ENCODE results near the gene FNIP1.

DNA sequence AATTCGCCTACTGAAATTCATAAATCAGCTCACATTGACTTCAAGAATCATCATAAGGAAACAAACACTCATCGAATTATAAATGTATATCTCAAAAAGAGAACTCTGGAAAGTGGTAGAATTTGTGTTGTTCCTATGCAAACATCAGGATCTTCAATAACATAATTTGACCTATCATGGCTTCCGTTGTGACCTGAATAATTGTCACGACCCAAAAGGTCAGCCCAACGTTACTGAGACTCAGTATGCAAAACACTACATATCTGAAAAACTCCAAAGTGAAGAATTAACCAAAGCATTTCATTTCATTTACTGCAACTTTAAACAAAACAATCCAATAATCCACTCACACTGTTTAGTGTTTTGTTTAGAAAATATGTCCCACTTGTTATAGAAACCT lies 163.0 kb downstream of the FNIP1 start:
- TF ChIP-seq, protein P1, sequence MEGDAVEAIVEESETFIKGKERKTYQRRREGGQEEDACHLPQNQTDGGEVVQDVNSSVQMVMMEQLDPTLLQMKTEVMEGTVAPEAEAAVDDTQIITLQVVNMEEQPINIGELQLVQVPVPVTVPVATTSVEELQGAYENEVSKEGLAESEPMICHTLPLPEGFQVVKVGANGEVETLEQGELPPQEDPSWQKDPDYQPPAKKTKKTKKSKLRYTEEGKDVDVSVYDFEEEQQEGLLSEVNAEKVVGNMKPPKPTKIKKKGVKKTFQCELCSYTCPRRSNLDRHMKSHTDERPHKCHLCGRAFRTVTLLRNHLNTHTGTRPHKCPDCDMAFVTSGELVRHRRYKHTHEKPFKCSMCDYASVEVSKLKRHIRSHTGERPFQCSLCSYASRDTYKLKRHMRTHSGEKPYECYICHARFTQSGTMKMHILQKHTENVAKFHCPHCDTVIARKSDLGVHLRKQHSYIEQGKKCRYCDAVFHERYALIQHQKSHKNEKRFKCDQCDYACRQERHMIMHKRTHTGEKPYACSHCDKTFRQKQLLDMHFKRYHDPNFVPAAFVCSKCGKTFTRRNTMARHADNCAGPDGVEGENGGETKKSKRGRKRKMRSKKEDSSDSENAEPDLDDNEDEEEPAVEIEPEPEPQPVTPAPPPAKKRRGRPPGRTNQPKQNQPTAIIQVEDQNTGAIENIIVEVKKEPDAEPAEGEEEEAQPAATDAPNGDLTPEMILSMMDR (optimal IDR thresholded peaks at IDR 0.05 in 1 of 3, IDR thresholded peaks at IDR 0.05 in 1 of 3, conservative IDR thresholded peaks at IDR 0.05 in 1 of 3; ENCODE audit: extremely low read depth in 1 of 3, insufficient read depth in 2 of 3, low read length in 3 of 3) = no peak
- TF ChIP-seq EZH2 (IDR thresholded peaks at IDR 0.05; ENCODE audit: low read length) = no peak

All from keratinocyte (primary cell).